Right atrium auricular region (tissue), 2 donors: ENCODE measurements around the gene MECR. TPM values are rescaled to one million over a fixed set of nuclear protein-coding genes. Genes with fewer than 3 reads are reported as not detected.

ENCODE experiments used
- DNase-seq: peaks from one replicate; pipeline ENCODE4 v3.0.0-alpha.2; 2019; ENCODE audit warnings: low spot score
- H3K27ac ChIP-seq, 2 donors: fragments of 200-600 bp; sonication (generic); 1 replicate in 1 of 2; 2 replicates in 1 of 2; pipeline ENCODE4 v1.5.1; 2016 to 2019
- H3K27me3 ChIP-seq, 2 donors: fragments of 200-600 bp; sonication (generic); one replicate each; pipeline versions ENCODE4 v1.5.1 to v1.6.0; 2017 to 2019
- H3K36me3 ChIP-seq: fragments of 200-600 bp; sonication (generic); one replicate; pipeline ENCODE4 v1.5.1; 2016
- H3K4me1 ChIP-seq, 2 donors: fragments of 200-600 bp; sonication (generic); one replicate each; pipeline versions ENCODE4 v1.5.1 to v1.6.0; 2017 to 2019
- H3K4me3 ChIP-seq, 2 donors: fragments of 200-600 bp; sonication (generic); 1 replicate in 1 of 2; 2 replicates in 1 of 2; pipeline ENCODE4 v1.5.1; 2017 to 2019; ENCODE audit warnings: mild to moderate bottlenecking in 1 of 2, moderate library complexity in 1 of 2
- H3K9me3 ChIP-seq, 2 donors: fragments of 200-600 bp; sonication (generic); one replicate each; pipeline ENCODE4 v1.5.1; 2019
- CTCF ChIP-seq, 2 donors: fragments of 200-600 bp; sonication (generic); IDR thresholded peaks; one replicate each; pipeline ENCODE4 v1.5.1; 2019; ENCODE audit warnings: antibody characterized with exemption in 2 of 2
- total RNA-seq, 2 donors: library from RNA; depleted of rRNA; stranded (reverse); fragments of >200 nt; gene quantifications; one replicate each; pipeline ENCODE4 v1.1.0, GENCODE V29; 2016

The MECR gene
- total RNA-seq, 2 donors from 2014 or later: 18.4 to 24.3 TPM

- Histone ChIP-seq H3K4me3 (no peak overlapping the region), H3K27ac (no peak overlapping the region), H3K27me3 (no peaks in the 10 kb centered on the region), H3K4me1 (no peaks in the 10 kb centered on the region), H3K36me3 (no peaks in the 10 kb centered on the region), H3K9me3 (no peaks in the 10 kb centered on the region)
- TF ChIP-seq CTCF (IDR thresholded peaks at IDR 0.05): no peak
- DNase-seq: no peak
Measured at GRCh38 chr1:29247571-29248273, 17.0 kb upstream of the MECR start.

DNA sequence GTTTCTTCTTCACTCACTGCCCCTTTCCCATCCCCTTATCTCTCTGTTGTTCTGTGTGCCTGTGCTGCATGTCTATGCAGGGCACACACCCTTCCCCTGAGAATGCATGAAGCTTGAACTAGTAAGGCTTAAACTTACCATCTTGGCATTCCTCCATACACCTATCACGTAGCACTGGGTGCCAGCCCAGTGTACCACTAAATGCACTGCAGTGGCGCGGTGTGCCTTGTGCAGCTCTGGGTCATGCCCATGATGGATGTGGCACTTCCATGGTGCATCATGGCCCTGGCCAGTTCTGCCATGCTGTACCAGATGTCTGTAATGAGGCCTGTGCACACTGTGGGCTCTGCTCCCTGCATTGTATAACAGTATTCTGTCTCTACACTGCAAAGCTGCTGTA is 16.3 kb upstream of the MECR start:
- TF ChIP-seq CTCF (IDR thresholded peaks at IDR 0.05): no peak
- no peak for DNase-seq
- no peaks in the 10 kb centered on the region for H3K36me3 ChIP-seq
- no peaks in the 10 kb centered on the region for H3K9me3 ChIP-seq
- no peak overlapping the region for H3K27ac ChIP-seq
- H3K4me1 ChIP-seq: no peaks in the 10 kb centered on the region
- H3K4me3 ChIP-seq: no peak overlapping the region
- no peaks in the 10 kb centered on the region for H3K27me3 ChIP-seq

DNA sequence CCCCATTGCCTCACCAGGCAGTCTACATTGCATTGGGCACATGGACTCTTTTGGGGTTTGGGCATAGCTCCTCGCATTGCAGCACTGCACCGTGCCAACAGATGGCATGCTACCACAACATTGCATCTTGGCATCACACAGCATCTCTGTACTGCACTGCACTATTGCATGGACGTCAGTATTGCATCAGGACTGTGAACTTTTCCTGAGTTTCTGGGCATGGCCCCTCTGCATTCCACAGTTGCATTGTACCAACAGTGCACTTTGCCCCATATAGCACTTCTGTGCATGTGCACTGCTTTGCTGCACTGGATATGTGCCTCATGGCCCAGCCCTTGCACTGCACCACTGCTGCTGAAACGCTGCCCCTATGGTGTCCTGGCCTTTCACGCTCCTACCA is 15.1 kb upstream of the MECR start:
- H3K36me3 ChIP-seq: no peaks in the 10 kb centered on the region
- H3K4me3 ChIP-seq: no peak overlapping the region
- DNase-seq: no peak
- no peak overlapping the region for H3K27ac ChIP-seq
- no peaks in the 10 kb centered on the region for H3K9me3 ChIP-seq
- H3K4me1 ChIP-seq: no peaks in the 10 kb centered on the region
- TF ChIP-seq CTCF (IDR thresholded peaks at IDR 0.05): peak in 1 of 2 donors; percentile 56
- no peaks in the 10 kb centered on the region for H3K27me3 ChIP-seq

- H3K36me3 ChIP-seq: no peaks in the 10 kb centered on the region
- no peaks in the 10 kb centered on the region for H3K9me3 ChIP-seq
- no peaks in the 10 kb centered on the region for H3K4me1 ChIP-seq
- H3K27ac ChIP-seq: no peak overlapping the region
- DNase-seq: no peak
- no peak overlapping the region for H3K4me3 ChIP-seq
- TF ChIP-seq CTCF (IDR thresholded peaks at IDR 0.05): no peak
- no peaks in the 10 kb centered on the region for H3K27me3 ChIP-seq
Measured at GRCh38 chr1:29245261-29245660, 14.5 kb upstream of the MECR start.

DNA sequence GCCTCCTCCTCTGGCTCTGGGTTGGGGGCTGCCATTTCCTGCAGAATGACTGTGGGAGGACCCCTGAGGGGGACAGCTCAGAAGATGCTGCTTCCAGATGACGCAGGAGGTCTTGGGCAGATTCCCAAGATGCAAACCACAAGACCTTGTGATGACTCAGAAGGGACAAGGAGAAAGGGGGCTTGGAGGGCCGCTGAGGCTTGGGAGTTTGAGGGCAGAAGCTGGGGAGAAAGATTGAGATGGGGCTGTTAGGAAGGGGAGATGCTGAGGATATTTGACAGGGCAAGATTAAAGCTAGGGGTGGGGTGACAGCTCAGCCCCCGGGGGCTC is 13.1 kb upstream of the MECR start:
- Histone ChIP-seq H3K36me3 (no peaks in the 10 kb centered on the region), H3K27ac (no peak overlapping the region), H3K4me1 (no peaks in the 10 kb centered on the region), H3K9me3 (no peaks in the 10 kb centered on the region), H3K27me3 (no peaks in the 10 kb centered on the region), H3K4me3 (no peak overlapping the region)
- no peak for TF ChIP-seq CTCF (IDR thresholded peaks at IDR 0.05)
- DNase-seq: no peak
